HG03280 (cell line): Measurements from ENCODE around the gene NCAM1.

ENCODE experiments used
- ATAC-seq: cut with Tn5 transposase; IDR thresholded peaks from one replicate; pipeline ENCODE4 v1.9.1; 2021; ENCODE audit warnings: mild to moderate bottlenecking, moderate library complexity; ENCODE audit not compliant: unreplicated experiment

NCAM1 gene

DNA sequence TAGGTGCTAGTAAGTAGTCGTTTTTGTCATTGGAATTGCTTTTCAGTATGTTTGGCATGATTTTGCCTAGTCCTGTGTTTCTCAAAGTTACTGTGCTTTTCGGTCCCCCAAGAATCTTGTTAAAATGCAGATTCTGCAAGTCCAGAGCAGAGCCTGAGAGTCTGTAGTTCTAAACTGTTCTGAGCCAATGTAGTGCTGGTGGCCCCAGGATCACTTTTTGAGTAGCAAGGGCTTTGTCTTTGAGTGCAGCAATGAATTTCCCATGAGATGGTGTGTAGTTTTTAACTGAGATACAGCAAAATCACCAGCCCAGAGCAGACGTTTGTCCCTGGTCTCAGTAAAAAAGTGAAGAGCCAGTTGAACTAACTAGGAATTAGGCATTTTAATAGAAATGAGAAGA, 122.4 kb downstream of the NCAM1 start:
- ATAC-seq: no peak

DNA sequence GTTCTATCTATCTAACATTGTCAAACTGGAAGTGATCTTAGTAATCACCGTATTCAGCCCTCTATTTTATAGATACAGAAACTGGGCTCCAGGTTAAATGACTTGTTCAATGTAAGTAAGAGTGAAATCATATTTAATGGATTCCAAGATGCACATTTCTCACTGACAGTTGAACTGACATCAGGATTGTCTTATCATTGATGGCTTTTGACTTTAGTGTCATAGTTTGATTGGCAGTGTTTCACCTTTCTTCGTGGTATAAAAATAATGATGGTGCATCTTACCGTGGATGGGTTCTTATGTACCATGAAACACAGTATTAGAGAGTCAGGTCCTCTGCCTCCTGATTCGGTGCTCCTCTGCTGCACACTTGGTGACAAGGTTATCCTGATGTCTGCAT, 123.1 kb downstream of the NCAM1 start:
- ATAC-seq: no peak

DNA sequence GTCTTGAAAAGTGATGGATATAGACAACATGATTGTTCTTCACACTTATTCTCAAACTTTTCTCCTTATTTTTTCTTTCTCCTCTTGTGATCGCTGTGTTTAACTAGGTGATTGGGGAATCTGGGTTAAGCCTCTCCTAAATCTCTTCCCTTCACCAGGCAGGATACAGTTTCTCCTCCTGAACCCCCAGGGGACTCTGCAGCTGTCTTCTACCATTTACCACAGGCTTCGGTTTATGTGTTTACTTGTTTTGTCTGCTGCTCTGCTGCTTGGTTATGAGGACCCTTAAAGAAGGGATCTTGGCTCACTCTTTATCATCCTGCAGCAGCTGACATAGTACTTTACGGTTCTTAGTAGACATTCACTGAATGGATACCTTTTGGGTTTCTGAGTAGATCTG, 124.2 kb downstream of the NCAM1 start:
- ATAC-seq: no peak

DNA sequence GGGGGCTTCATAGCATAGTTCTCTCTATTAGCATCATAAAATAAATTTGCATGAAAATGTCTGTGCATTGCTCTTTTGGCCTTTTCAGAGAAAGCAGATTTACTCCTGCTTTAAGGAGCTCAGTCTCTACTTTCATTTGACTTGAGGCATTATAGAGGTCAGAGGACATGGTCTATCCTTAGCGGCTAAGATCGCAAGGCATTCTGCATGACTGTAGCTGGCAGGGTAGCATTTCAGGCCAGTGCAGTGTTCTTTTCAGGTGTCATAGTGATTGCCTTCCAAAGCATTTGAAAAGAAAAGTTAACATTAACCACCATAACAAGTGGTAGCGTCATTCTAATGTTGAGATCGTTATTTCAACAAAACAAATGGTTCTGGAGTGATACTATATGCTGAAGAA, 126.5 kb downstream of the NCAM1 start:
- ATAC-seq: no peak

DNA sequence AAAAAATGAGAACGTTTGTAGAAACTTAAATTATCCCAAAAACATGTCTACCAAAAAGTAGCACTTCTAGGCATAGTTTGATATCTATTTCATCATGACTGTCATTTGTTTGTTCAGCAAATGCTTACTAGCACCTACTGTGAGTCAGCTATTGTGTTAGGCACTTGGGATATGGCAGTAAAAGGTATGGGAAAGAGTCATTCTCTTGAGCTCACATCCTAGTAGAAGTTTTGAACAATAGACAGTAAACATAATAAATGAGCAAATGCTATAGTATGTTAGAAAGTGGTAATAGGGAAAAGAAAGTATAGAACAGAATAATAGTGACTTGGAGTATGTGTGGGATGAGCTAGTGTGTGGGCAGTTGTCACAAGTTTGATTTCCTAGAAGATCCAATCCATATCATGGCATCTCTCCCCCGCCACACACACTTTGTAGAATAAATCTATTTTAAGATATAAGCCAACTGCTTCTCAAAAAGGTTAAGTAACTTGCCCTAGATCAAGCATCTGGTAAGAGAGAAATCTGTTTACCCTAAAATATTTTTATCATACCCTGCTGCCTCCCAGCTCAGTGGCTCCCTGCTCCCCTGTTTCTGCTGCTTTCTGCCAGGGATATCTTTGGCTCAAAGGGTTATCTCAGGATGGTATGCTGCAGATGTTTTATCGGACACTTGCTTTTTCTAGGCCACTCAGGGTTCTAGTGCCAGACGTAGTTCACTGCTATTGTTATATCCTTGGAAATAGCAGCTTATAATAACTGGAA, 129.7 kb downstream of the NCAM1 start:
- ATAC-seq: no peak

DNA sequence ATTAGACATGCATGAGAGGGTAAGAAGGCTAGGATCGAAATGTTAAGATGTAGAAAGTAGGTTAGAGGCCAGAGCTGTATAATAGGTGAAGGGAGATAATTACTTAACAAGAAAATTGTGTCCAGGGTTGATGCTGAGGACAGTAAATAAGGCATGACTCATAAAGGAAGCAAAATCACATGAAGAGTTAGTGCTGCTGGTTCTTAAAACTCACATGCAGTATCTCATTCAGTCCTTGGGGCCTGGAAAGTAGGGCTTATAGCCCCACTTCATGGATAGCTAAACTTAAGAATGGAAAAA, 130.2 kb downstream of the NCAM1 start:
- ATAC-seq: no peak

DNA sequence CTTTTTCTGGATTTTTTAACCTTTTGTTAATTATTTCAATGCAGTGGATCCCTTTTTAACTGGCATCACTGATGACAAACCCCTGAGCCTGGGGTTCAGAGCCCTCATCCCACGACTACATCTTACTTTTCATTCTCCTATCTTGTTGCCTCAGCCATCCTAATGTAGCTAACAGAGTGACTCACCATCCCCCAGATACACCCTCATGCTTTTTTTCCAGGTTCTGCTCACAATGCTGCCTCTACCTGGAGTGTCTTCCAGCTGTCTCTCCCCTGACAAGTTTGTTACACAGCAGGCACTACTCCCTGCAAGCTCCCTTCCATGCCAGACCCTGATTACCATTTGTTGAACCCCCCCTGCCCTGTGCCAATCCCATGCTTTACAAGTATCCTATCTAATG, 135.4 kb downstream of the NCAM1 start:
- no peak for ATAC-seq

DNA sequence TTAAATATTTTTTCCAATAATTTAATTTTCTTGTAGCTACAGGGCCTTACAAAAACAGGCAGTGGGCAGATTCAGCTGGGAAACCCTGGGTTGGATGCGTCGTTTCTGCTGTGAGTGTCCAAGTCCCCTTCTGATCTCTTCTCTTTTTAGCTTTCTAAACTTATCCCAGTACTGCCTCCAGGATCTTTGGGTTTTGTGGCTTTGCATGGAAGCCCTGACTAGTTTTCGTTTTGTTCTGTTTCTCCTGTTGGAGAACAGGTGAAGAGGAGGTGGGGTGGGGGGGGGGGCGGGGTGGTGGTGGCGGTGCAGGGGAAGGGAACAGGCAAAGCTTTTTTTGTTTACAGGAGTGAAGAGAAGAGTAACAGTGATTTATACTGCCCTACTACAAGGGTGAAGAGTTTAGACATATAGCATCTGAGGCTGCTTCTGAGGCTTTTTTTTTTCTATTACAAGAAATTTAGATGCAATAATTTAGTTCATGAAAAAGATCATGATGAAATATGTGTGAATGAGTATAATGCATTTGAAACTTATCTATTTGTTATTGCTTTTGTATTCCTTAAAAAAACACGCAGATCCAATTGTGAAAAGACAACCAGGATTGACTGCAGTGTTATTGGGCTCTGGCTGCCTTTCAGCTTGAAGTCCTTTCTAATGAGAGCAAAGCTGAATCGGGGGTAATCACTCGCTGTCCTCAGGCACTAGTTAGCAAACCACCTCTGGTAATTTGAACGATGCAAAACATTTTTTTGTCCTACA, 142.9 kb downstream of the NCAM1 start:
- no peak for ATAC-seq

DNA sequence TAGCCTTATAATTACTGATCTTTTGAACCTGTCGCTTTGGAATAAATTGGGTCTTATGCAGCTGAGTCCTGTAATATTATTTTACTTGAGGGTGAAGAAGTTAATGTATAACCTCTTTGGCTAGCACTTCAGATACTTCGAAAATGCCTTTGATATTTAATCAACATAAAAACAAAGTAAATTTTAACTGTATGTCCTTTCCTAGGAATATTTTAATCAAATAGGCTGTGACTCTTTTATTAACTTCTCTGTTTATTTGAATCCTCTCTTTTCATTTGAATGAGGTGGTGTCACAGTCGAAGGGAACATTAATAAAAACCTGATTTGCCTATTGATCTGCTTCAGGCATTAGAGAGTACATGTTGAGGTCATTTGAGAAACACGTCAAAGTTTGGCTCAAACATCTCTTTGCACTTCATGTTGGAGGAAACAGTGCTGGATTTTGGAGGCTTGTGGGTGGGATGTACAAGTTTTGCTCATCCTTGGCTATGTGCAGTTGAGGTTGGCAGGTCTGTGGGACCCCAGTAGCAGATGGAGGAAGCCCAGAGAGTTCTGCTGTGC, 143.6 kb downstream of the NCAM1 start:
- no peak for ATAC-seq

DNA sequence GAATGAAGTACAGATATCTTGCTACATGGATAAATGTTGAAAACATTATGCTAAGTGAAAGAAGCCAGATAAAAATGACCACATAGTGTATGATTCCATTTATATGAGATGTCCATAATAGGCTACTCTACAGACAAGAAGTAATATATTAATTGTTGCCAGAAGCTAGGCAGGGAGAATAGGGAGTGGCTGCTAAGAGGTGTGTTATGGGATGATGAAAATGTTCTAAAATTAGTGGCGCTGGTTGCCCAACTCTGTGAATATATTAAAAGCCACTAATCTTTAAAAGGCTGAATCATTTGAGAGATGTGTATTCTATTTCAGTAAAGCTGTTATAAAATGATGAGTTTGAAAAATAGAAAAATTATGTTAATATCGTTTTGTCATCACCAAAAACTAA, 144.4 kb downstream of the NCAM1 start:
- ATAC-seq: no peak

DNA sequence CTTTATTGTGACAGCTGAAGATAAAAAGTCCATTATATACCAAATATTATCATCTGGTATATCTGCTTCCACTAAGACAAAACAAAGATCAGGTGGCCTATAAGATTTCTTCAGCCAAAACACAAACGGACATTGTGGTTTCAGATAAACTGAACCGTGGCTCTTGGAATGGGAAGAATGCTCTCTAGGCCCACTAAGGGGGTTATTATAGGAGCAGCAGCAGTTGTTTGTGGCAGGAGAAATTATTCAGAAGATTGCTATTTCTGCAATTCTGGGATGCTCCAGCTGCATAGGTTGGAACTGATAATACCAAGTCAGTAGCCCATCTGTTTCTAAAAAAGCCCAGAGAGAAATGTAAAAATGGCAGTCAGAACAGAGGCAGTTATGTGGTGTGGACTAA, 145.3 kb downstream of the NCAM1 start:
- ATAC-seq: no peak

DNA sequence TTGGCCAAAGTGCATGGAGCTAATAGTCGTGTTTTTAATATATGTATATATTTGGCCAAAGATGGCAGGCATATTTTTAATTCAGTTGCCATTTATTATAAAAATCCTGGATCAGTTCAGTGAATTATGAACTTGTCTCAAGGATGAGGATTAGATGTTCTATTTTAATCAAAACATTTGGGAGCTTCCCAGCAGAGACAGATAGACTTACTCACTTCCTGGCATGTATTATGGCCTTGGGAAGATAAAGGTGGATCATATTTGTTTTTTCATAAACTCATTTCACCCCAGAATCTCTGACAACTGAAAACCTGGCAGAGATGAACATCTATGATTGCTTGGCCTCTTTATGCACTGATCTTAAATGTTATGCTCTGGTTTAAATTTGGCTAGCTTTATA, 148.8 kb downstream of the NCAM1 start:
- ATAC-seq: no peak

DNA sequence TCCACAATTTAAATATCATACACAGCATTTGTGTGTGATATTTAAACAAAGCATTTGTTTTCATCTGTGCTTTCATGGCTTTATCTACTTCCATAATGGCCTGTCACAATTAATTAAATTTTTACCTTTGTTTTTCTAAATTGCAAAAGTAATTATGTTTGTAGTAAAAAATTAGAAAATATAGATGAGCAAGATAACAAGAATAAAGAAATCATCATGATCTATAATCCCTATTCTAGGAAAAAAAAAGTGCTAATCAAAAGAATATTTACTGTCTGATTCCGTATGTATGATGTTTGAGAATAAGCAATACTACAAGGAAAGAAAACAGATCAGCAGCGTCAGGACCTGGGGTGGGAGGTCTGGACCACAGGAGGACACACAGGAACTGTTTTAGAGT, 149.9 kb downstream of the NCAM1 start:
- no peak for ATAC-seq

DNA sequence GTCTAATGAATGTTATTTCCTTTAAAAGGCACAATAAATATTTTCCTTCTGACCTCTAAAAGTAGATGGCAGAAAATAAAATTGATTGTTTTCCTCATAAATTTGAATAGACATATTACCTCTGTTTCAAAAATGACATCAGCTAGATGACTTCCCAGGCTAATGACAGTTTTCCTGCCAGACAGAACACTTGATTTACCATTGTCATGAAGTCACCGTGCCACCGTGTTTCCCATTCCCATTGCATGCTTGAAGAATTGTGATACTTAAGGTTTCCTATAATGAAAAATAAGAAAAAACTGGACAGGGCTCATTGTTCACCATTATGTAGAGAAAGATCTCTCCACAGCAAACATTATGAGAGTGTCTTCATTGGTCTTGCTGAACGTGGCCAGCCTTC, 151.1 kb downstream of the NCAM1 start:
- ATAC-seq: no peak

DNA sequence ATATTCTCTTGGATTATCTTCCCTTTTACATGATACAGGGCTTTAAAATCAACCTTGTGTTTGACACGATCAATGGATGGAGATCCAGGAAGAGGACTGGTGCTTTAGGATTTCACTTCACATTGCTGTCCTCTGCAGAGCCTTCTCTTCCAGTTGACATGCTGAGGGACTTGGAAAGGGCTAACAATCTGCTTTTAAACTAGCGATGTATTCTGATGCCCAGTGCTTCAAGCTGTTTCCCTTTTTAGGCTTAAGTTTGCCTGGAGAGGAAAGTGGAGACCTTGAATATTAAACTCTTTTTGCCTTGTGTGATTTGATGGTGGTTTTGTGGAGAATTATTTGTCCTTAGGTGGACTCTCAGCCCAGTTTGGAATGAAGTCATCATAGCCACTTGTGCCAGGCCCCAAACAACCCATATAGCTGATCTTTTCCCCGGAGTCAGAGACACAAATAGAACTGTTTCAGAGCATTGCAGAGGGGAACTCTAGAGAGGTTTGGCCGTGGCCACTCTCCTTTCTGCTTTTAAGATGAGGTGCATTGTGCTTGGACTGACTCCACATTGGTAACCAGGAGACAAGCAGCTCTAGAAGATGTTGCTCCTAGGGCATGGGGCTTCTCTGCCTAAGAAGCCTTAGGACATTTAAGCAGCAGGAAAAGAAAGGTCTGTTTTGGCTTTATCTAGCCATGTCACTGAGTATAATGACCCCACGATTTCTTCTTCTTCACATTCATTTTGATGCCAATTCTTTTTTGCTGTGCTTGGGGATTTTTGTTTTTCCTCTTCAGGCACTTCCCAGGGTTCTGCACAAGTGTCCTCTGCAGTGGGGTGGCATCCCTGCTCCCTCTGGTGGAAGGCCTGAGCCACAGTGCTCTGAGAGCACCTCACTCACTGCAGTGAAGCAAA, 152.8 kb downstream of the NCAM1 start:
- no peak for ATAC-seq

DNA sequence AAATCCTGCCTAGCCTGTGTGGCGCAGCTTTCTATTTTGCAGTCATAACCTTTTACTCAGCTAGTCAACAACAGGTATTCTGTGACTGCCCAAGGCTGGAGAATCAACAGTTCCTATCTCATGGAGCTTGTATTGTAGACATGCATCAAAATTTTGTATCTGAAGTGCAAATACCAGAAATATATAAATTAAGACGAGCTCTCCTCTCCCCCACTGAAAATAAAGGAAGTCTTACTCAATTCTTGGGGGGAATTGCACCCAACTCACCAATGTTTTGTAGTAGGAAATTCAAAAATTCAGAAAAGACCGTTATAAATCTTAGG, 153.4 kb downstream of the NCAM1 start:
- ATAC-seq: no peak

DNA sequence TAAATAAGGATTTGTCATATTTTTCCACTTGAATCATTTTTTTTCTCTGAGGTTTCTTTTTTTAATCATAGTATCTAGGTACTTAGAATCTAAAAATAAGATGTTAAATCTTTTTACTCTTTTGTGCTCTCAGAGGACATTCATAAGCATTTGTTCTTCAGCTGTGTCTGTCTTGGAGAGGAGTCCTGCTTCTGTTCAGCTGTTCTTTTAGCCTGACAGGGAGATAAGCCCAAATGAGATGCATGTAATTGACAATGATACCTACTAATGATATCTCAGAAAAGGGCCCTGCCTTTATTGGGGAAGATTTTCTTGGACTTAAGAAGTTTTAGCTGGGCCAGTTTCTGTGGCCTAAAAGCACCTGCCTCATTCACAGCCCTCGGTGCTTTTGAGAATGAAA, 156.9 kb downstream of the NCAM1 start:
- no peak for ATAC-seq

DNA sequence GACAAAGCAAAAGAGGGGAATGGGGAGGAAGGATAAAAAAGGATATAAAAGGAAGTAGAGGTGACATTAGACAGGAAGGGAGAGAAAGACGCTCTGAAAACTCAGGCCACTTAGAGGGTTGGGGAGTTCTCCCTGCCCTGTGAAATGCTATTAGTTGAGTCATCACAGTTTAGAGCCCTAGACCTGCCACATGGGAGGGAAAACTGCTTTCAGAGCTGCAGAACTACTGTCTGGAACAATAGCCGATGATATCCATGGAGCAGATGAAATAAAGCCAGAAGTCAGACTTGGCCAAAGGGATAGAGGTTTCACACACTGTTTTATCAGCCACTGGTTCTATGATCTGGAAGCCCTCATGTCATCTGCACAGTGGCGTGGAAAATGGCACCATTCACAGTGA, 157.9 kb downstream of the NCAM1 start:
- ATAC-seq: no peak

DNA sequence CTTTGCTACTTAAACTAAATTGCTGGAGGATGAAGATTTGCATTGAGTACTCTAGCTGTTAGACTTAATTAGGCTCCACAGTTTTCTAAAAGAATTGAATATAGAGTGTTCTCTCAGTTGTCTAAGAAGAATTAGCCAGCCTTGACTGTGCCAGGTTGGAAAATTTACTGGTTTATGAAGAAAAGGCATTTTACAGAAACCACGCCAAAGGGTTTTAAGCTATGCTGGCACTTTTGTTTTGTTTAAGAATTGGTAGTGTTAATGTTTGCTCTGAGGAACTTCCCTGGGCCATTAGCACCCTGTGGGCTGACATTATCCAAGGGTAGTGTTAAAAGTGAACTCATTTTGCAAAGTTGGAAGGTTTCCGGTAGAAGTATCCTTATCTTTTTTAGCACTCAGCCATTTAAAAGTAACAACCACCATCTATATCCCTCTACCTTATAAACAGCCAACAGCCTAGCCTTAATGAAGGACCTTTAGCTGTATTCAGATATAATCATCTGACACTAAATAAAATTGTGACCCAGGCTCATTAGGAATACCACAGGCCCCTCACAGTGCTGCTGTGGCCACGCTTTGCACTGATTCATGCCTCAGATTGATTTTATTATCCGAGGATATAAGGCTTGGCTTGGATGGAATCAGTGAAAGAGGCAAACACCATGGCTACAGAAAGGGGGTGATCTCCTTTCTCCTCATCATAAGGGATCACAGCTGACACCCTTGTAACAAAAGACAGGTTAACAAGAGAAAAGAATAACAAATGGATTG, 158.9 kb downstream of the NCAM1 start:
- no peak for ATAC-seq

DNA sequence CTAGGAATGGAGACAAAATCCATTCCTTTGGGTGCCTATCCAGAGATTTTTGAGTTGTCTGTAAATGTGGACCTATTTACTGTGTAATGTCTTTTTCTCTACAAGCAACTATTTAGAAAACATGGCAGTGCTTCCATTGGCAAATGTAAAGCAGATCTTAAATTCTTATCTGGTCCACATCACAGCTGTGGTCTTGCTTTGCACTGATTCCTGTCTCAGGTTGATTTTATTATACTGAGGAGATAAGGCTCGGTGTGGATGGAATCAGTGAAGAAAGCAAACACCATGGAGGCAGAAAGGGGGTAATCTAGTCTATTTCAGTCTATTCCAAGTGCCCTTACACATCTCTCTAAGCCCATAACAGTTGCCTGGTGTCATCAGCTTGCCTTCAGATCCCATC, 160.5 kb downstream of the NCAM1 start:
- no peak for ATAC-seq

DNA sequence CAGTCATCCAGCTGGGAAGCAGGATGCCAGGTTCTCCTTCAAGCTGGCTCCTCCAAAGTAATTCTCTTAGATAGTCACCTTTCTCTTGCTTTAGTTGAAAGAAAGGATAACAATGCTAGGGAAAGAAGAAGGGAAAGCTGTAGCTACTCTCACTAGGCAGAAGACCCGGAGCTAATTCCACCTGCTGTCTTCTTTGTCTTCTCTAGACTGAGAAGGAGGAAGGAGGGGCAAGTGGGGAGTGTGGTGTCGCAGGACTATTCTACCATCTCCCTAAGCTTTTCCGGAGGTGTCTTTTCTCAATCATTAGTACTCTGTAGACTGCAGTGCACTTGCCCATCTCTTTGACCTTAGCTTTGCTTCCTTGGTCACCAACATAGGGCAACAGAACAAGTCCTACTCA, 162.8 kb downstream of the NCAM1 start:
- no peak for ATAC-seq
